Measurements from ENCODE around the gene CAPN1.
"Not testable (repeated sequence)": the region's sequence is repeated elsewhere in the genome, so short reads cannot be mapped to it uniquely, and the experiment has no call there.

The CAPN1 gene

GRCh38 chr11:65217441-65218423, 36.0 kb downstream of the CAPN1 start:
- no peak for DNase-seq (ENCODE audit: low read depth in 2 of 2)

- no peak for DNase-seq (ENCODE audit: low read depth in 2 of 2)
Measured at GRCh38 chr11:65218446-65218845, 36.7 kb downstream of the CAPN1 start.

- no peak for DNase-seq (ENCODE audit: low read depth in 2 of 2)
Measured at GRCh38 chr11:65219930-65220213, 38.1 kb downstream of the CAPN1 start.

GRCh38 chr11:65221026-65221425, 39.3 kb downstream of the CAPN1 start:
- DNase-seq (ENCODE audit: low read depth in 2 of 2), result no peak

- DNase-seq (ENCODE audit: low read depth in 2 of 2), result no peak
Measured at GRCh38 chr11:65223011-65223410, 41.3 kb downstream of the CAPN1 start.

- no peak for DNase-seq (ENCODE audit: low read depth in 2 of 2)
Measured at GRCh38 chr11:65224930-65225278, 43.2 kb downstream of the CAPN1 start.

GRCh38 chr11:65225279-65226102, 43.8 kb downstream of the CAPN1 start:
- DNase-seq (ENCODE audit: low read depth in 2 of 2), result peak; percentile 36 to 38

- no peak for DNase-seq (ENCODE audit: low read depth in 2 of 2)
Measured at GRCh38 chr11:65226103-65226442, 44.3 kb downstream of the CAPN1 start.

GRCh38 chr11:65227879-65228278, 46.2 kb downstream of the CAPN1 start:
- DNase-seq (ENCODE audit: low read depth in 2 of 2), result no peak

GRCh38 chr11:65236194-65237059, 54.7 kb downstream of the CAPN1 start:
- no peak for DNase-seq (ENCODE audit: low read depth in 2 of 2)

- DNase-seq (ENCODE audit: low read depth in 2 of 2), result not testable (repeated sequence)
Measured at GRCh38 chr11:65238302-65238701, 56.6 kb downstream of the CAPN1 start.

- no peak for DNase-seq (ENCODE audit: low read depth in 2 of 2)
Measured at GRCh38 chr11:65241134-65241533, 59.4 kb downstream of the CAPN1 start.

GRCh38 chr11:65241692-65242091, 60.0 kb downstream of the CAPN1 start:
- no peak for DNase-seq (ENCODE audit: low read depth in 2 of 2)

- no peak for DNase-seq (ENCODE audit: low read depth in 2 of 2)
Measured at GRCh38 chr11:65242389-65242788, 60.7 kb downstream of the CAPN1 start.

GRCh38 chr11:65243797-65244196, 62.1 kb downstream of the CAPN1 start:
- no peak for DNase-seq (ENCODE audit: low read depth in 2 of 2)

GRCh38 chr11:65245046-65245445, 63.3 kb downstream of the CAPN1 start:
- not testable (repeated sequence) for DNase-seq (ENCODE audit: low read depth in 2 of 2)

- no peak for DNase-seq (ENCODE audit: low read depth in 2 of 2)
Measured at GRCh38 chr11:65246506-65246905, 64.8 kb downstream of the CAPN1 start.

- not testable (repeated sequence) for DNase-seq (ENCODE audit: low read depth in 2 of 2)
Measured at GRCh38 chr11:65248184-65248710, 66.5 kb downstream of the CAPN1 start.

GRCh38 chr11:65251476-65251875, 69.7 kb downstream of the CAPN1 start:
- DNase-seq (ENCODE audit: low read depth in 2 of 2), result no peak

- no peak for DNase-seq (ENCODE audit: low read depth in 2 of 2)
Measured at GRCh38 chr11:65254724-65255123, 73.0 kb downstream of the CAPN1 start.

GRCh38 chr11:65258988-65259387, 77.3 kb downstream of the CAPN1 start:
- DNase-seq (ENCODE audit: low read depth in 2 of 2), result no peak

- DNase-seq (ENCODE audit: low read depth in 2 of 2), result no peak
Measured at GRCh38 chr11:65260302-65260701, 78.6 kb downstream of the CAPN1 start.

Measured in stimulated activated CD8-positive, alpha-beta memory T cell treated with anti-CD3 and anti-CD28 coated beads, Interleukin-2, amount 100 ng/mL, for 48 hours (primary cell).